ENCODE measurements around the gene COPB2.

COPB2 gene

GRCh38 chr3:139389552-139390368, at the start of gene COPB2:
Gene COPB2, minus strand, starts transcription at chr3:139389647. Its CDS starts 97 bp downstream, at chr3:139389550.
- Histone ChIP-seq H3K4me1 (ENCODE audit: control insufficient read depth, low read length) (peaks cover 26% of the 10 kb centered on the region), H3K9me3 (ENCODE audit: control insufficient read depth, insufficient read depth, low read length) (no peaks in the 10 kb centered on the region), H3F3A (ENCODE audit: control insufficient read depth, insufficient read depth) (no peaks in the 10 kb centered on the region), H4K20me1 (ENCODE audit: control insufficient read depth, insufficient read depth, low read depth, low read length) (peaks cover 8% of the 10 kb centered on the region; the same call in 1 of the 2 replicates), H3K27ac (ENCODE audit: low read depth, low read length) (peak within 1 kb of the TSS; percentile 33), H3K9me2 (replicated peaks; ENCODE audit: control insufficient read depth, low read length) (no peaks in the 10 kb centered on the region), H3K27me3 (ENCODE audit: control insufficient read depth, low read length) (no peaks in the 10 kb centered on the region), H3K79me2 (ENCODE audit: control insufficient read depth, low read length) (peaks cover 63% of the 10 kb centered on the region), H3K4me3 (ENCODE audit: low read length) (peak within 1 kb of the TSS; percentile 97), H3K4me2 (ENCODE audit: low read length) (peak within 1 kb of the TSS; percentile 72), H3K36me3 (ENCODE audit: control insufficient read depth, low read length) (peaks cover 3% of the 10 kb centered on the region; the same call in 1 of the 2 replicates)
- no peak for TF ChIP-seq EZH2phosphoT487 (IDR thresholded peaks at IDR 0.05; ENCODE audit: borderline replicate concordance, low read length)
- no peak for TF ChIP-seq CTCF (IDR thresholded peaks at IDR 0.05; ENCODE audit: low read depth, low read length, poor library complexity, severe bottlenecking)

GRCh38 chr3:139434764-139435307, 45.4 kb upstream of the COPB2 start:
- no peaks in the 10 kb centered on the region for H3F3A ChIP-seq (ENCODE audit: control insufficient read depth, insufficient read depth)
- no peaks in the 10 kb centered on the region for H3K79me2 ChIP-seq (ENCODE audit: control insufficient read depth, low read length)
- no peaks in the 10 kb centered on the region for H3K27me3 ChIP-seq (ENCODE audit: control insufficient read depth, low read length)
- H3K27ac ChIP-seq (ENCODE audit: low read depth, low read length) = no peak overlapping the region
- H3K4me2 ChIP-seq (ENCODE audit: low read length) = no peak overlapping the region
- no peaks in the 10 kb centered on the region for H3K9me2 ChIP-seq (replicated peaks; ENCODE audit: control insufficient read depth, low read length)
- no peaks in the 10 kb centered on the region for H3K4me1 ChIP-seq (ENCODE audit: control insufficient read depth, low read length)
- H4K20me1 ChIP-seq (ENCODE audit: control insufficient read depth, insufficient read depth, low read depth, low read length) = no peaks in the 10 kb centered on the region
- no peaks in the 10 kb centered on the region for H3K36me3 ChIP-seq (ENCODE audit: control insufficient read depth, low read length)
- no peak overlapping the region for H3K4me3 ChIP-seq (ENCODE audit: low read length)
- TF ChIP-seq CTCF (IDR thresholded peaks at IDR 0.05; ENCODE audit: low read depth, low read length, poor library complexity, severe bottlenecking) (no peak), EZH2phosphoT487 (IDR thresholded peaks at IDR 0.05; ENCODE audit: borderline replicate concordance, low read length) (no peak)
- no peaks in the 10 kb centered on the region for H3K9me3 ChIP-seq (ENCODE audit: control insufficient read depth, insufficient read depth, low read length)

DNA sequence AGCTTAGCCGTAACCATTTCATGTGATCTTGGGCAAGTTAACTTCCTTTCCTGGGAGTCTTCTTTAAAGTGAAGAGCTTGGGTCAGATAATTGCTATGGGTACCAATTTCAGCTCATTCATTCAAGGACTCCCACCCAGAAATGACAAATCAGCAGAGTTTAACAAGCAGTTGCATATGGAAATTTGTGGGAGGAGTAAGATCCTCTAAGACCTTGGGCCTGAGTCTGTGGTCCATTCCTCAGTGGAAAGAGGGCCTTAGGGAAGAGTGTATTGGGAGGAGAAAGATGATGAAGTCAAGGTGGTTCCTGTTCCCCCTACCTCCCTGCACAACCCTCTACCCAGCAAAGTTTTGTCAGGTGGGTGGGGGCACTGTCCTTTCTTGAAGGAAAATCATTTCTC, 44.8 kb upstream of the COPB2 start:
- H3K9me2 ChIP-seq (replicated peaks; ENCODE audit: control insufficient read depth, low read length) = no peaks in the 10 kb centered on the region
- no peak overlapping the region for H3K27ac ChIP-seq (ENCODE audit: low read depth, low read length)
- no peak overlapping the region for H3K4me2 ChIP-seq (ENCODE audit: low read length)
- no peaks in the 10 kb centered on the region for H3K79me2 ChIP-seq (ENCODE audit: control insufficient read depth, low read length)
- no peaks in the 10 kb centered on the region for H3K4me1 ChIP-seq (ENCODE audit: control insufficient read depth, low read length)
- no peaks in the 10 kb centered on the region for H3K36me3 ChIP-seq (ENCODE audit: control insufficient read depth, low read length)
- H3F3A ChIP-seq (ENCODE audit: control insufficient read depth, insufficient read depth) = no peaks in the 10 kb centered on the region
- H3K27me3 ChIP-seq (ENCODE audit: control insufficient read depth, low read length) = no peaks in the 10 kb centered on the region
- no peaks in the 10 kb centered on the region for H3K9me3 ChIP-seq (ENCODE audit: control insufficient read depth, insufficient read depth, low read length)
- no peak overlapping the region for H3K4me3 ChIP-seq (ENCODE audit: low read length)
- H4K20me1 ChIP-seq (ENCODE audit: control insufficient read depth, insufficient read depth, low read depth, low read length) = no peaks in the 10 kb centered on the region
- TF ChIP-seq CTCF (IDR thresholded peaks at IDR 0.05; ENCODE audit: low read depth, low read length, poor library complexity, severe bottlenecking) (no peak), EZH2phosphoT487 (IDR thresholded peaks at IDR 0.05; ENCODE audit: borderline replicate concordance, low read length) (no peak)
